Mononuclear cell (primary cell): Measurements from ENCODE around the gene IMMP2L. TPM values are rescaled to one million over a fixed set of nuclear protein-coding genes. Genes with fewer than 3 reads are reported as not detected.
"Not testable (repeated sequence)": the region's sequence is repeated elsewhere in the genome, so short reads cannot be mapped to it uniquely, and the experiment has no call there.

ENCODE experiments used
- H3K27me3 ChIP-seq: 2 replicates; pipeline ENCODE4 v1.6.0; 2011; ENCODE audit warnings: low read length, control low read depth; ENCODE audit not compliant: insufficient read depth
- H3K4me1 ChIP-seq: 2 replicates; pipeline ENCODE4 v1.5.1; 2011; ENCODE audit warnings: mild to moderate bottlenecking, low read length, control low read depth; ENCODE audit not compliant: insufficient read depth
- H3K4me3 ChIP-seq: 2 replicates; pipeline ENCODE4 v1.5.1; 2011; ENCODE audit warnings: mild to moderate bottlenecking, low read length, moderate library complexity
- H3K9me3 ChIP-seq: 2 replicates; pipeline ENCODE4 v1.5.1; 2011; ENCODE audit warnings: low read depth, mild to moderate bottlenecking, control low read depth, low read length
- total RNA-seq: library from RNA; depleted of rRNA; stranded (reverse); fragments of >200 nt; gene quantifications from one replicate; pipeline ENCODE4 v1.2.3, GENCODE V29; 2012

IMMP2L gene
- total RNA-seq, 1 donor: 14.6 TPM

DNA sequence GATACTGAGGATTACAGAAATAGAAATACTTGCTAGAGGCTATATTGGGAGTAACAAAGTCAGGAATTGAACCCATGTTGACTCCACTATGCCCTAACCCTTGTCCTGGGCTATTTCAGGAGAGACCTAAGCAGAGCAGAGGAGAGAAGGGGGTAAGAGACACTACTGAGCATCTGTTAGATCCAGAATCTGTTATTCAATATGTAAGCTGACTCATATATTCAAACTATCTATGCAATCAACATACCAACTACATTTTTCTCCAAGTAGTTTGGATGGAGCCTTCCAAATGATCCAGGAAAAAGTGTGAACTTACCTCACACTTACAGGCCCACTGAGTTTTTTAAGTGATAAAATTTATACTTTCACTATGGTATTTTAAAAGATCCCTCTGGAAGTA lies 216.1 kb downstream of the IMMP2L start:
- H3K27me3 ChIP-seq: no peaks in the 10 kb centered on the region
- no peak overlapping the region for H3K4me3 ChIP-seq
- H3K4me1 ChIP-seq: no peaks in the 10 kb centered on the region
- peaks cover 11% of the 10 kb centered on the region for H3K9me3 ChIP-seq

GRCh38 chr7:111343017-111343416 lies 219.3 kb downstream of the IMMP2L start:
- Histone ChIP-seq H3K27me3 (no peaks in the 10 kb centered on the region), H3K4me3 (no peak overlapping the region), H3K4me1 (no peaks in the 10 kb centered on the region), H3K9me3 (peaks cover 11% of the 10 kb centered on the region)

DNA sequence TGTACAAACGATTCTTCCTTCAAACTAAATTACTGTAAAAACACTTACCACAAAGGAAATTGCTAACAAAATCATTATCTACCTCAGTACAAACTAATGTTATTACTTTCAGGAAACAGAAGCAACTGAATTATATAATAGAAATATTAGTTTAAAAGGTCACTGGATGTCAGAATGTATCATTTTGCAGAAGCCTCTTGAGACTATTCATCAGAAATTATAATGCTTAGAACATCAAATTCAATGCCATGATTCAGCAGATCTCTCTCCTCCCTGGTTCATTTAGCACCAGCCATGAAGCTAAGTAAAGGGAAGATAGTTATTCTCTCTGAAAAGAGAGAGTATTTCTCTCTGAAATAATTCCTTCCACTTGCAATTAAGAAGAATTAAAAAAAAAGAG lies 223.3 kb downstream of the IMMP2L start:
- peaks cover 11% of the 10 kb centered on the region for H3K9me3 ChIP-seq
- H3K4me3 ChIP-seq: no peak overlapping the region
- H3K4me1 ChIP-seq: no peaks in the 10 kb centered on the region
- H3K27me3 ChIP-seq: no peaks in the 10 kb centered on the region

DNA sequence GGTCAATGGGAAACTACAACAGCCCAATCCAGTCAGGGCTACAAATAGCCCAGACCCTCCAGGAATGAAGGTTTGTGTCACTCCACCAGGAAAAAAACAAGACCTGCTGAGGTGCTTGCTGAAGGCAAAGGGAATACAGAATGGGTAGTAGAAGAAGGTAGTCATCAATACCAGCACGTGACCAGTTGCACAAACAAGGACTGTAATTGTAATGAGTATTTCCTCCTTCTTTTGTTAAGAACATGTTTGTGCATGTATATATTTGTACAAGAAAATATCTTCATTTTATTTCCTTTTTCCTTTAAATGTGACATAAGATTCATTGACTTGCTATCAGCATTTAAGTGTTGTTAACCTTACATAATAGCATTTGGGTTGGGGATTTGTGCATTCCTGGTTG lies 229.3 kb downstream of the IMMP2L start:
- H3K27me3 ChIP-seq: no peaks in the 10 kb centered on the region
- H3K9me3 ChIP-seq: no peaks in the 10 kb centered on the region
- H3K4me3 ChIP-seq: no peak overlapping the region
- H3K4me1 ChIP-seq: peaks cover 3% of the 10 kb centered on the region

DNA sequence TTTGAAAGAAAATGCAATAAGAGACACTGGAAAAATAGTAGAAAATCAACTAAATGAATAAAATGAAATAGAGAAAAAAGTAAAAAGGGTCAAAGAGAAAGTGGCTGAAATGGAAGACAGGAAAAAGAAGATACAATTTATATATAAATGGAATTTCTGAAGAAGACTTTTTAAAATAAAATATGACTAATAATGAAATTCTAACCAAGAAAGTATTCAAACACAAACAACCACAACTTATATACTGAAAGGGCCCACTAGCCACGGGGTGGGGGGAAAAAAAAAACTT lies 232.1 kb downstream of the IMMP2L start:
- H3K4me1 ChIP-seq: peaks cover 3% of the 10 kb centered on the region
- H3K27me3 ChIP-seq: no peaks in the 10 kb centered on the region
- H3K9me3 ChIP-seq: no peaks in the 10 kb centered on the region
- H3K4me3 ChIP-seq: no peak overlapping the region

DNA sequence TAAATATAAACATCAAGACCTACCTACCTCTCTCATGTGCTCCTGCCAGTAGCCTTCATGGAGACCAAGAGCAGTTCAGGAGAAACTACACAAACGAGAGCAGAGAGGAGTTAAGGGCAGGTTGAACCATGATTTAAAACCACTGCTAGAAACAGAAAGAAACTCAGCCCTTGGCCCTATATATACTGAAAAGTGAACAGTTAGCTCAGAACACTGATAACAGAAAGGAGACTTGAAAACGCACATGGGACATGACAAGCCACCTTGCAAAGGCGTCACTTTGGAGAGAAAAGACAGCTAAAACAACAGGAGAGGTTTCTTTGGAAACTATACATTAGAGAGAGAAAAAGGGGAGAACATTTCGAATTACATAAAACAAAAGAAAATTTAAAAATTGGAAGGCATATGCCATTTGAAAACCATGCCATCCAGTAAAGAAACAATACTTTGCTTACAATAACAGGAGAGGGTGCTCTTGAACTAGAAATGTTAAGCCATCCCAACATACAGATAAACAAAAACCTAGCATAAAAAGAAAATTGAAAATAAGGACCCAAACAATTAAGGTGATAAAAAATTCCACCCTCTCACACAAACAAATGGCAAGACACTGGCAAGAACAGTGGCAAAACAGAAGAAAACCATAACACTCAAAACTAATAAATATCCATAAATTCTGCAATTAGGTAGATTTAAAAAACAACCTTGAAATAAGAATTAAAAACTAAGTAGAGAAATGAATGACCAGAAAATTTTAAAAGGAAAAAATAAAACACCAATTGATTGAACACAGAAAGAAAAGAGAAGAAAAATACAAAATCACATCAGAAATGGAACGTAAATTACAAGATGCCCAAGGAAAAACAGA lies 232.7 kb downstream of the IMMP2L start:
- no peaks in the 10 kb centered on the region for H3K9me3 ChIP-seq
- peaks cover 3% of the 10 kb centered on the region for H3K4me1 ChIP-seq
- H3K27me3 ChIP-seq: no peaks in the 10 kb centered on the region
- no peak overlapping the region for H3K4me3 ChIP-seq

GRCh38 chr7:111328487-111328886 lies 233.8 kb downstream of the IMMP2L start:
- H3K4me1 ChIP-seq: peaks cover 3% of the 10 kb centered on the region
- H3K9me3 ChIP-seq: no peaks in the 10 kb centered on the region
- no peaks in the 10 kb centered on the region for H3K27me3 ChIP-seq
- H3K4me3 ChIP-seq: no peak overlapping the region

GRCh38 chr7:111324776-111325175 lies 237.5 kb downstream of the IMMP2L start:
- Histone ChIP-seq H3K4me1 (peaks cover 3% of the 10 kb centered on the region), H3K4me3 (no peak overlapping the region), H3K9me3 (no peaks in the 10 kb centered on the region), H3K27me3 (no peaks in the 10 kb centered on the region)

DNA sequence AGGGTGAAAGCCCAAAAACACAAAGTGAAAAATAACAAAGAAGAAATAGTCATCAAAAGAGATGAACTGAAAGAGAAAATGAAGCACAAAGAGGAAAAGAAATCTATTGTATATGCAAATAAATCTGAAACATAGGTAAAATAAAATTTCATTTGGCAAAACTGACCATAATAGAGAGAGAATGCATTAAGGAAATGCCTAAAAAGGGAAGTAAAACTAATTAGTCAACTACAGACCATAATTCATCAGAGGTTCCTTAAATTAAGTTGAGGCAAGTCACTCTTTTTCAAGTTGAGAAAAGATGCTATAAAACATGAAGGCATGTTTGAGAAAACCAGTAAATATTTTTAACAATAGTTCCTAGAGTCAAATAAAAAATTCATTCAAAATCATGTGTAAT lies 238.1 kb downstream of the IMMP2L start:
- no peak overlapping the region for H3K4me3 ChIP-seq
- H3K9me3 ChIP-seq: no peaks in the 10 kb centered on the region
- H3K27me3 ChIP-seq: no peaks in the 10 kb centered on the region
- H3K4me1 ChIP-seq: peaks cover under 1% of the 10 kb centered on the region

GRCh38 chr7:111323670-111324069 lies 238.6 kb downstream of the IMMP2L start:
- not testable (repeated sequence) for H3K4me3 ChIP-seq, H3K9me3 ChIP-seq, H3K27me3 ChIP-seq, H3K4me1 ChIP-seq

DNA sequence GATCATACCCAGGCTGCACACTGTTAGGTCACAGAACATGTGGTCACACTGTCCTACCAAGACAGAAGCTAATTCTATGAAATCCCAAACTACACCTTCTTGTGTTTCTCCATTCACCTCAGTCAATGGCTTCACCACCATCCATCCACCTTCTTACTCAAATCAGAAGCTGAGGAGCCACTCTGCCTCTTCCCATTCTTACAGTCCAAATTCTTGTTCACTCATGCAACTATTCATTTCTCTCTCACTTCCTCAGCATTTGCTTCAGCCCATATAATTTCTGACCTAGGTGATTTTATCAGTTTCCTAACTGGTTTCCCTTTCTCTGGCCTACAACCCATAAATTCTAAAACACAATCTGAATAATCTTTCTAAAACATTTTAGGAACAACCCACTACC lies 242.2 kb downstream of the IMMP2L start:
- Histone ChIP-seq H3K9me3 (no peaks in the 10 kb centered on the region), H3K27me3 (no peaks in the 10 kb centered on the region), H3K4me1 (no peaks in the 10 kb centered on the region), H3K4me3 (no peak overlapping the region)

GRCh38 chr7:111312966-111313365 lies 249.3 kb downstream of the IMMP2L start:
- Histone ChIP-seq H3K4me3 (no peak overlapping the region), H3K27me3 (no peaks in the 10 kb centered on the region), H3K4me1 (no peaks in the 10 kb centered on the region), H3K9me3 (no peaks in the 10 kb centered on the region)

- no peak overlapping the region for H3K4me3 ChIP-seq
- no peaks in the 10 kb centered on the region for H3K9me3 ChIP-seq
- H3K27me3 ChIP-seq: no peaks in the 10 kb centered on the region
- H3K4me1 ChIP-seq: no peaks in the 10 kb centered on the region
Measured at GRCh38 chr7:111308691-111309090, 253.6 kb downstream of the IMMP2L start.

- H3K9me3 ChIP-seq: no peaks in the 10 kb centered on the region
- H3K4me1 ChIP-seq: no peaks in the 10 kb centered on the region
- no peak overlapping the region for H3K4me3 ChIP-seq
- no peaks in the 10 kb centered on the region for H3K27me3 ChIP-seq
Measured at GRCh38 chr7:111301891-111302290, 260.4 kb downstream of the IMMP2L start.

DNA sequence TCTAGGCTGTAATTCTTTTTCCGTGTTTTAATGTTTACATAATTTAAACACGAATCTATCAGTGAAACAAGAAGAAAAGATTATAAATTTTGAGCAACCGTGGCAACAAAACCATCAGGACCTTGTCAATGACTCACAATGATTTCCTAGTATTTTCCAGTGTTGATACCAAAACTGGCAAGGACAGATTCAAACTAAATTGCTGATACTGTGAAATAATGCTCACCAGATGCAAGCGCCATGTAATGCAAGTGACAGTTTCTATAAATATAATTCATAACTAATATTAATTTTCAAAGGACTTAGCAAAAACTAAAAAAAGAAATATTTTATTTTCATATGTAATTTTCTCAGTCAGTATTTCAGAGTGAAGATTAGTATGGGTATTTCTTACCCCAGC lies 267.8 kb downstream of the IMMP2L start:
- Histone ChIP-seq H3K9me3 (no peaks in the 10 kb centered on the region), H3K4me1 (no peaks in the 10 kb centered on the region), H3K27me3 (no peaks in the 10 kb centered on the region), H3K4me3 (no peak overlapping the region)

DNA sequence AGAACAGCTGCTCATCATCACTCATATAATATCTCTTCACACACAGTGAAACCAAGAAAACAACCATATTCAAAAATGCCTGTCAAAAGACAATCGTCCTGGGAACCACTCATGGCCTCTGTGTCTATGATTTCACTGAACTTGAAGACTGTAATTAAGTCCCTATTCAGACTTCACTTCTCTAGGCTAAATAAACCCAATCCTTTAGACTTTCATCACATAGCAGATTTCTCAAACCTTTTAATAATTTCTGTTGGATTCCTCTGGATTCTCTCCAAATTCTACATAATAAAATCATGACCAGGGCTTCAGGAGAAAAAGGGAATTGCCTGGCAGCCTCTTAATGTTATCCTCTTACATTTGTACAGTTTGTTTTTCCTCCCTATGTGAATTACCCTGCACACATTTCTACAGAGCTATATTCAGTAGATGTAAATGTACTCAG lies 270.2 kb downstream of the IMMP2L start:
- H3K4me1 ChIP-seq: no peaks in the 10 kb centered on the region
- H3K27me3 ChIP-seq: no peaks in the 10 kb centered on the region
- no peaks in the 10 kb centered on the region for H3K9me3 ChIP-seq
- H3K4me3 ChIP-seq: no peak overlapping the region
